ENCODE results near the gene COPS6.

Gene COPS6

DNA sequence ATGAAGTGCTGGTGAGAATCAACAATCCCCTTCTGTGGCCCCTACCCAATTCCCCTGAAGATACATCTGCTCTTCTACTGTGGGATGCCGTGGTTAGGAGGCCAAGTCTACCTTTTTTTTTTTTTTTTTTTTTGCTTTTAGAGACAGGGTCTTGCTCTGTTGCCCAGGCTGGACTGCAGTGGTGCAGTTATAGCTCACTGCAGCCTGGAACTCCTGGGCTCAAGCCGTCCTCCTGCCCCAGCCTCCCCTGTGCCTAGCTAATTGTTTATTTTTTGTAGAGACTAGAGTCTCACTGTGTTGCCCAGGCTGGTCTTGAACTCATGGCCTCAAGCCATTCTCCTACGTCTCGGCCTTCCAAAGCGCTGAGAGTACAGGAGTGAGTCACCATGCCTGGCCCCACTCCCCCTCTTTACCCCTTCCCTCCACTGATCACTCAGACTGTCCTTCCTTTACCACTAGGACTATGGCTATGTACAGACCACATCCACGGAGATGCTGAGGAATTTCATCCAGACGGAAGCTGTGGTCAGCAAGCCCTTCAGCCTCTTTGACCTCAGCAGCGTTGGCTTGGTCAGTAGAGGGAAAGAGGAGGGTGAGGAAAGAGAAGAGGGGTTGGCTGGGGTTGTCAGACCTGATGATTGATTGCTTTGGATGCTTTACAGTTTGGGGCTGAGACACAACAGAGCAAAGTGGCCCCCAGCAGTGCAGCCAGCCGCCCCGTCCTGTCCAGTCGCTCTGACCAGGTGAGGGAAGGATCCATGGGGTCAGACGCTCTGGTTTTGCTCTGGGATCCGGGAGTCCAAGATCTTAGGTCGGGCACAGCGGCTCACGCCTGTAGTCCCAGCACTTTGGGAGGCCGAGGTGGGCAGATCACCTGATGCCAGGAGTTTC, 14.4 kb downstream of the COPS6 start:
- no peak for ATAC-seq

DNA sequence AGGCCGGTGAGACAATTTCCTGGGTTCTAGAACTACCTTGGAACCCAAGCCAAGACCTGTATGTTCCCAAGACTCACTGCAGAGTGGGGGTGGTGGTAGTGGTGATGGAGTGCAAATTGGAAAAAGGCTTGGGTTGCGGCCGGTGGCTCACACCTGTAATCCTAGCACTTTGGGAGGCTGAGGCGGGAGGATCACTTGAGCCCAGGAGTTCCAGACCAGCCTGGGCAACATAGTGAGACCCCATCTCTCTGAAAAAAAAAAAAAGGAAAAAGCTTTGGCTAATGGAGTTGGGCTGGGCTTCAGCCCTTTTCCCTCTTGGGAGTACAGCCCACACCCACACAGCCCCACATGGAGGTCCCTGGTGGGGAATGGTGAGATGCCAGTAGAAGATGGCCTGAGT, 16.8 kb downstream of the COPS6 start:
- ATAC-seq, result no peak

DNA sequence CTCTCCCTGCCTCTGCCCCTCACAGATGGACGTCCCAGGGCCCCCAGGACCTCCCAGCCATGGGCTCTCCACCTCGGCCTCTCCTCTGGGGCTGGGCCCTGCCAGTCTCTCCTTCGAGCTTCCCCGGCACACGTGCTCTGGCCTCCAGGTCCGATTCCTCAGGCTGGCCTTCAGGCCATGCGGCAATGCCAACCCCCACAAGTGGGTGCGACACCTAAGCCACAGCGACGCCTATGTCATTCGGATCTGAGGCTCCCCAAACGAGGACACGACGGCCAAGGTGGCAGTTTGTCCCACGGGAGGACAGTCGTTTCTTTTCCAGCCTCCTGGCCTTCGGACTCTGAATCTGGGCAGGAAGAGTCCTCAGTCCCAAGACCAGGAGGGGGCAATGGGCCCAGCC, 17.9 kb downstream of the COPS6 start:
- ATAC-seq, result no peak

DNA sequence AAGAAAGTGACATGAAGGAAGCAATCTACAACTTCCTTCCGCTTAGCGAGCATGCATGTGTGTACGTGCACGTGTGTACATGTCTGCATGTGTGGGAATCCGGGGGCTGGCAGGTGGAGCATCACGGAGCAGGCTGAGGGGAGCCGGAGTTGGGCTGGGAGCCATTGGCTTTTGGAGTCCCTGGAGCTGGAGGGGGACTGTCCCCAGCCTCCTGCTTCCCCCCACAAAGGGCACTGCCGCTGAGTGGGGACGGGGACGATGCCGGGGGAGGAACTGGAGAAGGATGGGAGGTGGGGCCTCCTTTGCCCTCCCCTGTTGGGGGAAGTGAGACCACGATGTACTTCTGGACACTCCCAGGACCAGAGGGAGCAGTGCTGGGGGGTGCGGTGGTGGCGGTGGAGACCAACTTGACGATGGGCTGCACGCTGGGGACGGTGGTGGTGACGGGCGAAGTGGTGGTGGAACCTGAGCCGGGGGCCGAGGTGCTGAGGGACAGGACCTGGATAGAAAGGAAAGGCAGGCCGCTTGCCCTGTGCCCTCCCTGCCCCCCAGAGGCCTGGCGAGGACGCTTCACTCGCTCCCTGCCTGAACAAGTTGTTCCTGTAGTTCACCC, 18.5 kb downstream of the COPS6 start:
- no peak for ATAC-seq

DNA sequence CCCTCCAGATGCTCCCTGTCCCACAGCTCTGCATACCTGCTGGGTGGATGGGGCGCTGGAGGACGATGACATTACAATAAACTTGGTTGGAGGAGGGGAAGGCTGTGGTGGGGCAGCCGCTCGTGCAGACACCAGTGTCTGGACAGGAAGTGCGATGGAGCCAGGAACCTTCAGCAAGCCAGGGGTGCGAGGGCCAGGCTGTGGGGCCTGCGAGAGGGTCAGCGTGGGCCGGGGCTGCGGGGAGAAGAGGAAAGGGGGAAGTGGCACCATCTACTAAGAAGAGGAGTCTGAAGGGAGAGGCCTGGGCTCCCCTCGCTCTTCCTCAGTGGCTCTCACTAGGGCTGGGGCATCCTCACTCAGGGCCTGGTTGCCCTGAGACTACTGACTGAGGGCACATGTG, 19.1 kb downstream of the COPS6 start:
- ATAC-seq, result no peak

DNA sequence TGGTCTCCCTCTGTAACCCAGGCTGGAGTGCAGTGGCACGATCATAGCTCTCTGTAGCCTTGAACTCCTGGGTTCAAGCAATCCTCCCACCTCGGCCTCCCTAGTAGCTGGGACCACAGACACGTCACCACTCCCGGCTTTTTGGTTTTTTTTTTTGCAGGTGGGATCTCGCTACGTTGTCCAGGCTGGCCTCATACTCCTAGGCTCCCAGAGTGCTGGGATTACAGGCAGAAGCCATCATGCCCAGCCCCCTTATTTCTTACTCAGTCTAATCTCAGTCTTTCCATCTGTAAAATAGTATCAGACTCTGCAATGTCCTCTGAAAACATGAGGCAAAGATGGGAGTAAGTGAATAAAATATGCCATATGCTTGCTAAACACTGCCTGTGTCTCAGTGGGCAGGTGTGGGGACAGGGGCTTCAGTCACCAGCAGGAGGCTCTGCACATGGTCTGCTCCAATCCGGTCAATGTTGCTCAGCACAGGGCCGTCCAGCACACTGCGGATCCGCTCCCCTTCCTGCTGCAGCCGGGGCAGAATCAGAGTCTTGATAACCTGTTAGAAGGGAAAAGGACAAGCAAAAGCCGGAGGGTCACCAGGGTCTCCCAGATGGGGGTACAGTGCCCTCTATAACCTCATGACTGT, 20.9 kb downstream of the COPS6 start:
- ATAC-seq, result no peak

DNA sequence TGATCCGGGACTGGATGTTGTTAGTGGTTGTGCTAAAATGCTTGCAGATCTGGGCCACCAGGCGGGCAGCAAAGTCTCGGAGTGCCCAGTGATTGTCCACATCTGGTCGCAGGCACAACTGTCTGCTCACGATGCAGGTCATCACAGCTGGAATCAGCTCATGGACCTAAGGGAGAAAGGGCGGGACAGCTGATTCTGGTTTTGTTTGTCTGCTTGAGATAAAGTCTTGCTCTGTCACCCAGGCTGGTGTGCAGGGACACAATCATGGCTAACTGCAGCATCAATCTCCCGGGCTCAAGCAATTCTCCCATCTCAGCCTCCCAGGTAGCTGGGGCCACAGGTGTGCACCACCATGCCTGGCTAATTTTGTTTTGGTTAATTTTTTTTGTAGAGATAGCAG, 22.4 kb downstream of the COPS6 start:
- no peak for ATAC-seq

DNA sequence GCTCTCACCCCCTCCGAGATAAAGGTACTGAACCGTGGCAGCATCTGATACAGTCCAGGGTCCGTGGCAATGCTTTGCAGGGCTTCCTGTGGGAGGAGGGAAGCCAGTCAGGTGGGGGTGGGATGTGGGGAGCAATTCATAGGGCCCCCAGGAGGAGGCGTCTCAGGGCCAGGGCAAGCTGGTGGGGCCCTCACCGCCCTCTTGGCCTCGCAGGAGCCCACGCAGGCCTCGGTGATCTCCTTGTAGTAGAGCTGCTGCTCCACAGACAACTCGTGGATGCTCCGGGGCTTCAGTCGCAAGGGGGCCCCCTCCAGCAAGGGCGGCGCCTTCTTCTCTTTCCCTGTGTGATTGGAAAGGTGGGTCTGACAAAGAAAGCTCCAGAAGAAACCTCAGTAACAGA, 23.1 kb downstream of the COPS6 start:
- no peak for ATAC-seq

DNA sequence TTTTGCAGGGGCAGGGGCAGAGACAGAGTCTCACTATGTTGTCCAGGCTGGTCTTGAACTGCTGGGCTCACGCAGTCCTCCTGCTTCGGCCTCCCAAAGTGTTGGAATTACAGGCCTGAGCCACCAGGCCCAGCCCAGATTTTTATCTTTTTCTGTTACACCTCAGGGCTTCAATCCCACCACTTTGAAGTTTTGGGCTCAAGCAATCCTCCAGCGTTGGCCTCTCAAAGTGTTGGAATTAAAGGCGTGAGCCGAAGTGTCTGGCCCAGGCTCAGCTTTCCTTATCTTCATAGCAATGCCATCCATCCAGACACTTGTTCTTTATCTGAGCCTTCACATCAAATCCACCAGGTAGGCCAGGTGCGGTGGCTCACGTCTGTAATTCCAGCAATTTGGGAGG, 26.3 kb downstream of the COPS6 start:
- ATAC-seq, result no peak

DNA sequence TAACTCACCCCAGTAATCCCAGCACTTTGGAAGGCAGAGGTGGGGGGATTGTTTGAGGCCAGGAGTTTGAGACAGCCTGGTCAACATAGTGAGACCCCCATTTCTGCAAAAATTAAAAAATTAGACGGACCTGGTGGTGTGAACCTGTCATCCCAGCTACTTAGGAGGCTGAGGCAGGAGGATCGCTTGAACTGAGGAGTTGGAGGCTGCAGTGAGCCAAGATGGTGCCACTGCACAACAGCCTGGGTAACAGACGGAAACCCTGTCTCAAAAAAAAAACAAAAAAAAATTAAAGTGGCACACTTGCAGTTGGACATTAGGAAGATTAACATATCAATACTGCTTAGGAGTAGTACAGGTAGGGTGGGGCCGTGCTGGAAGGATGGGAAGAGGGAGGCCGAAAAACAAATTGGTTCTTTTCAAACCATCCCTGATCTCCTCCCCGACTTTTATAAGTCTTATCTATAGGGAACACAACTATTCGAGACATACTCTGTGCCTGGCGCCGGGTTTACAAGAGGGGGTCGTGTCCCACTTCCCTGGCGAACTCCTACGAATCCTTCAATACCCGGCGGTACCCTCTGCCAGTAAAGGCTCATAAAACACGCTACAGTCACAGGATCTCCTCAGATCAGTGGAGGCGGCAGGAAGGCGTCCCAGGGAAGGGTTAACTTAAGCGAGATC, 29.8 kb downstream of the COPS6 start:
- ATAC-seq, result no peak

DNA sequence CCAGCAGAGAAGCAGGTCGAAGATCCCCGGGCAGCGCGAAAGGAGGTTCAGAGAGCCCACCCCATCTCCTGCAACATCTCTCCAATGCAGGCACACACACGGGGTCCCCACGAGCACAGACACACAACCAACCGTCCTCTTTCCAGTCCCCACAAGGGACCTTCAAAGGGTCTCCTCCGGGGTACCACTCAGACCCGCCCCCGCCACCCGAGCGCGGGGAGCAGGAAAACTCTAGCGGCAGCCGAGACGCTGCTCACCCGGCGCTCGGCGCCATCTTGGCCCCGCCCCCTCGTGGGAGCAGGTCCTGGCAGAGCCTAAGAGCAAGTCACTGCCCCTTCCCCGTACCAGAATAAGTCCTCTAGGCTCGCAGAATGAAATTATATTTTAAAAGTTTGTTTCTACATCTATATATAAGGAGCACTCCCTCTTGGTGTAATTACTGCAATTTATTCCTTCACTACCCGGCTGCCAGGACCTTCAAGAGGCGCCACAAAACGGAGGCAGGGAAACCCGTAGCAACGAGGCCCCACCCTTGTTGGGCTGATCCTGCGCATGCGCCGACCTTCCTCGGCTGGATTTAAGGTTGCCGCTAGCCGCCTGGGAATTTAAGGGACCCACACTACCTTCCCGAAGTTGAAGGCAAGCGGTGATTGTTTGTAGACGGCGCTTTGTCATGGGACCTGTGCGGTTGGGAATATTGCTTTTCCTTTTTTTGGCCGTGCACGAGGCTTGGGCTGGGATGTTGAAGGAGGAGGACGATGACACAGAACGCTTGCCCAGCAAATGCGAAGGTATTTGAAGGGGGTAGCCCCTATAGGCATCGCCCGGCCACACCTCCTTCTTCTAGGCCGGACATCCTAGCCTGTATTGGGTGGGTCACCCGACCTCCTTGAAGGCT, 30.6 kb downstream of the COPS6 start, which contains the start of the genes CNPY4 and TAF6:
TSS of gene CNPY4 (plus strand) at position 563 of the 898 bp plus-strand sequence. CDS start at position 674, 111 bp downstream.
TSS of gene TAF6 (minus strand) at position 287 of the 898 bp plus-strand sequence. CDS start 5,149 bp downstream, outside the sequence.
- ATAC-seq, result peak; percentile 78 to 80

DNA sequence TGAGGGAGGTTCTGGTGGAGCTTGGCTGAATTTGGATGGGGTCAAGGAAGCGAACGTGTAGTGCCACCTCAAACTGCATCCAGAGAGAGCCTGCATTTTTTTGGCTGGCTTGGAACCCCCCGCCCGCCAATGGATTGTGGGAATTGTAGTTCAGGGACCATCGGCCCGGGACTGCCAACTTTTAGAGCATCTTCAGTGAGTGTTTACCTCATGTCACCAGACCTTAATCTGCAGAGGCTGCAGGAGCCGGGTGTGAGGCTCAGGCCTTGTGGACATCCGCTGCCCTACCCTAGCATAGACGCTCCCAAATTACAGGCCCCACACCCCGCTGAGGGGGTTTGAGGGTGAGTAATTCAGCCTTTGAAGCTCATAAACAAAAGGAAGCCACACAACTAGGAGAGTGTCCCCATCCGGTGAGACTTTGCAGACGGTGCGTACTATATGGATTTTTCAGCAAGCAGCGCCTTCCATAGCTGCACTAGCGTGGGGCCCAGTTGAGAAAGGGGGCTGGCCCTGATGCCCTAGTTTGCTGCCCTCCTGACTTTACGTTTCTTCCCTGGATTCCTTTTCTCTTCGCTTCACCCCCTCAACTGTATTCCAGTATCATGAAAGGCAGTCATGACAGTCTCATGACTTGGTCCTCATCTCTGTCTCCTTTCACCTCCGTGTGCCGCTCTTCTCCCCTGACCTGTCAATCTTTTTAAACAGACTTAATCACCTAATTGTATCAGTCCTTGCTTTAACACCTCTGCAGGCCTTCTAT, 31.4 kb downstream of the COPS6 start:
- peak; percentile 55 to 68 for ATAC-seq

DNA sequence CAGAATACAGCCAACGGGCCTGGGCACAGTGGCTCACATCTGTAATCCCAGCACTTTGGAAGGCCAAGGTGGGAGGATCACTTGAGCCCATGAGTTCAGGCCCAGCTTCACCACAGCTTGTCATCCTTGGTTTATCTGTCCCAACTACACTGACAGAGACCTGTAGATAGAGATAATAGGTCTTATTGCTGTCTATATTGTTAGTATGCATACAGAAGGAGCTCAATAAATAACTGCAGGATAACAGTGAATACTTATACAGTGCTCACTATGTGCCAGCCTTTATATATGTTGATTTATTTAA, 31.9 kb downstream of the COPS6 start:
- ATAC-seq, result no peak

DNA sequence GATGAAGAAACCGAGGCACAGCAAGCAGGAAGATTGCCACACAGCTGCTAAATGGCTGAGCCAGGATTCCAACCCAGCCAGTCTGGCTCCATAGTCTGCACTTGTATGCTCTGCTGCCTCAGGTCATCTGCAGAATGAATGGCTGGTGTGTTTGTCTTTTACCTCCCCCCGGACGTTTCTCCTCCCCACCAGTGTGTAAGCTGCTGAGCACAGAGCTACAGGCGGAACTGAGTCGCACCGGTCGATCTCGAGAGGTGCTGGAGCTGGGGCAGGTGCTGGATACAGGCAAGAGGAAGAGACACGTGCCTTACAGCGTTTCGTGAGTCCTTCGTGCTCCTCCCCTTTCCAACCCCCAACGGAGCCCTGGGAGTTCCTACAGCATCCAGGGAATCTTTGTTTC, 33.3 kb downstream of the COPS6 start:
- no peak for ATAC-seq

DNA sequence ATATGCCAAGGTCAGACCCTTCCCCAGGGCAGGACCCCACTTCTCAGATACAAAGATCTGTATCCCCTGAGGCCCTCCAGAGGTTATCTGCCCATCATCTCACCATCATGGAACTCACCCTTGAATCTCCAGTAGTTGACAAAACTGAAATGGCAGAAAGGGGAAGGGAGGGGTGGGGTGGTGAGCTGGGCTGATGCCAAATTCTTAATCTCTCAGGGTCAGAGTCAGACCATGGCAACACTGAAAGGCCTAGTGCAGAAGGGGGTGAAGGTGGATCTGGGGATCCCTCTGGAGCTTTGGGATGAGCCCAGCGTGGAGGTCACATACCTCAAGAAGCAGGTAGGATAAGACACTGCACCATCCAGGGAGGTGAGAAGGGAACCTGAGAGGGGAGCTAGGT, 33.8 kb downstream of the COPS6 start:
- ATAC-seq, result no peak

DNA sequence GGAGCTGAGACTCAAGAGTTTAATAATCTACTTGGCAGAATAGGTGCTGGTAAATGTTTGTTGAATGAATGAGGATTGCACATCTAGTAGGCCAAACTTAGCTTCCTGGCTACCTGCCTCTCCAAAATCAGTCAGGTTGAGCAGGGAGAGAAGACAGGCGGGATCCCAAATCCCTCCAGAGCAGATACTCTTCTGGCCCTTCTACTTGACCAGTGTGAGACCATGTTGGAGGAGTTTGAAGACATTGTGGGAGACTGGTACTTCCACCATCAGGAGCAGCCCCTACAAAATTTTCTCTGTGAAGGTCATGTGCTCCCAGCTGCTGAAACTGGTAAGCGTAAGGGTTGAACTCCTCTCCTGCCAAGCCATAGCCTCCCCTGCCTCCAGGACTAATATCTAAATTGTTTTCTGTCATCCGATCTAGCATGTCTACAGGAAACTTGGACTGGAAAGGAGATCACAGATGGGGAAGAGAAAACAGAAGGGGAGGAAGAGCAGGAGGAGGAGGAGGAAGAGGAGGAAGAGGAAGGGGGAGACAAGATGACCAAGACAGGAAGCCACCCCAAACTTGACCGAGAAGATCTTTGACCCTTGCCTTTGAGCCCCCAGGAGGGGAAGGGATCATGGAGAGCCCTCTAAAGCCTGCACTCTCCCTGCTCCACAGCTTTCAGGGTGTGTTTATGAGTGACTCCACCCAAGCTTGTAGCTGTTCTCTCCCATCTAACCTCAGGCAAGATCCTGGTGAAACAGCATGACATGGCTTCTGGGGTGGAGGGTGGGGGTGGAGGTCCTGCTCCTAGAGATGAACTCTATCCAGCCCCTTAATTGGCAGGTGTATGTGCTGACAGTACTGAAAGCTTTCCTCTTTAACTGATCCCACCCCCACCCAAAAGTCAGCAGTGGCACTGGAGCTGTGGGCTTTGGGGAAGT, 35.8 kb downstream of the COPS6 start:
- no peak for ATAC-seq

DNA sequence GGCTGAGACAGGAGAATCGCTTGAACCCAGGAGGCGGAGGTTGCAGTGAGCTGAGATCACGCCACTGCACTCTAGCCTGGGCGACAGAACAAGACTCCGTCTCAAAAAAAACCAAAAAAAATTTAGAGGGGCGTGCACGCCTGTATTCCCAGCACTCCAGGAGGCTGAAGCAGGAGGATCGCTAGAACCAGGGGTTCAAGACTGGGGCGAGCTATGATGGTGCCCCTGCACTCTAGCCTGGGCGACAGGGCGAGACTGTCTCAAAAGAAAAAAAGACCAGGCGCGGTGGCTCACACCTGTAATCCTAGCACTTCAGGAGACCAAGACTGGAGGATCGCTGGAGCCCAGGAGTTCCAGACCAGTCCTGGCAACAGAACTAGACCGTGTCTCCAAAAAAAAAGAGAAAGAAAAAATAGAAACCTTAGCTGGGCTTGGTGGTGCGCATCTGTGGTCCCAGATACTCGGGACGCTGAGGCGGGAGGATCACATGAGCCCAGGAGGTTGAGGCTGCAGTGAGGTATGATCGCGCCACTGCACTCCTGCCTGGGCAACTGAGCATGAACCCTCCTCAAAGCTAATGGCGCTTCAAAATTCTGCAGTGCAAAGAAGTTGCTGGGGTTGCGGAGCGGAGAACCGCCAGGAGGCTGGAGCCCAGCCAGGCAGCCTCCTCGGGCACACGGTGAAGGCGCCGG, 37.6 kb downstream of the COPS6 start:
- peak in 1 of 2 donors; percentile 33 for ATAC-seq

DNA sequence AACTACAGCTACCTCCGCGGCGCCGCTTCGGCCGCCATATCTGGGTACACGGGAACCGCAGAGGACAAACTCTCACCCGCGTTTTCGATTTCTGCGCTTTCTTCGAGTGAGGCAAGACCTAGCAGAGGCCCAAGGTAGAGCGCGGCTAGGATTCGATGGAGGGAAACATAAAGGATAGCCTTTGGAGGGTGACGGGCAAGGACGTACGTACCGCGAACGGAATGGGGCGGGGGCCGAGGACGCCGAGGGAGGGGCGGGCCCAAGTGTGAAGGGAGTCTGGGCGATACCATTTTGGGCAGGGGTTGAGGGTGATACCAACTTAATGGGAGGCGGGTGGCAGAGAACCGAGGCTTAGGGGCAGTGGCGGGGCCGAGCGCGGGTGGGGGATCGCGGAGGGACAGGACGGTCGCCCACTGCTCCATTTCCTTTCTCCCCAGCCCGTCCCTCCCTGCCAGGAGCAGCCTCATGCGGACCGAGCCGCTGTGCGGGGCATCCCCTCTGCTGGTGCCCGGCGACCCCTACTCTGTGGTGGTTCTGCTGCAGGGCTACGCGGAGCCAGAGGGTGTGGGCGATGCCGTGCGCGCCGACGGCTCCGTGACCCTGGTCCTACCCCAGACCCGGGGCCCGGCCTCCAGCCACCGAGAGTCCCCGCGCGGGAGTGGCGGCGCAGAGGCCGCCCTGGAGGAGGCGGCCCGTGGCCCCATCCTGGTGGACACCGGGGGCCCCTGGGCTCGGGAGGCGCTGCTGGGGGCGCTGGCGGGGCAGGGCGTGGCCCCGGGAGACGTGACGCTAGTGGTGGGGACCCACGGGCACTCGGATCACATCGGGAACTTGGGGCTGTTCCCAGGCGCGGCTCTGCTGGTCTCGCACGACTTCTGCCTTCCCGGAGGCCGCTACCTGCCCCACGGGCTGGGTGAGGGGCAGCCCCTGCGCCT, 38.4 kb downstream of the COPS6 start, which contains the start of gene MBLAC1:
TSS of gene MBLAC1 (plus strand) at position 37 of the 935 bp plus-strand sequence. CDS start at position 466, 429 bp downstream.
- peak; percentile 79 to 81 for ATAC-seq
